Panc1 (cell line): Measurements from ENCODE around the gene SPIB. TPM values are rescaled to one million over a fixed set of nuclear protein-coding genes. Genes with fewer than 3 reads are reported as not detected.

Experiments used
- ATAC-seq: fragments of 200-7000 bp; cut with Tn5 transposase; 2 replicates; pipeline ENCODE4 v1.9.1; 2020; ENCODE audit warnings: mild to moderate bottlenecking, moderate library complexity
- BruUV-seq: library from RNA; stranded (reverse); fragments of 400-500 nt; replicated peaks from 2 replicates; lab custom pipeline; 2021; lab: Mats Ljungman, UMichigan
- CTCF ChIA-PET: fragments of 300-600 bp; sonication (Branson Sonifier 250); formaldehyde crosslinking; loops from one replicate; lab custom pipeline; 2022; ENCODE audit warnings: antibody characterized with exemption; lab: Charles Lee
- POLR2A ChIA-PET: fragments of 300-600 bp; sonication (Branson Sonifier 250); formaldehyde crosslinking; loops from one replicate; lab custom pipeline; 2022; ENCODE audit warnings: antibody characterized with exemption; lab: Charles Lee
- DNase-seq: peaks from one replicate; pipeline ENCODE4 v3.0.0-alpha.2; 2010; ENCODE audit warnings: low read depth, low spot score
- H3K27ac ChIP-seq: 2 replicates; pipeline ENCODE4 v1.5.1; 2011; ENCODE audit warnings: mild to moderate bottlenecking, low read length, inconsistent platforms
- H3K27me3 ChIP-seq: fragments of 200-500 bp; sonication (Bioruptor generic); 2 replicates; pipeline ENCODE4 v1.6.0; 2014; ENCODE audit warnings: low read length, inconsistent platforms; ENCODE audit not compliant: control insufficient read depth, insufficient read depth
- H3K36me3 ChIP-seq: fragments of 200-500 bp; sonication (Bioruptor generic); 2 replicates; pipeline ENCODE4 v1.5.1; 2014; ENCODE audit warnings: inconsistent platforms, mild to moderate bottlenecking, low read length, moderate library complexity; ENCODE audit not compliant: control insufficient read depth, insufficient read depth
- H3K4me1 ChIP-seq: 2 replicates; pipeline ENCODE4 v1.5.1; 2011; ENCODE audit warnings: inconsistent platforms, mild to moderate bottlenecking, low read length, moderate library complexity; ENCODE audit not compliant: control insufficient read depth, insufficient read depth
- H3K4me3 ChIP-seq, 2 experiments: 2 replicates each; pipeline ENCODE4 v1.5.1; 2011 to 2012; ENCODE audit warnings: low read depth in 2 of 2, low read length in 2 of 2, mild to moderate bottlenecking in 2 of 2, inconsistent platforms in 1 of 2, moderate library complexity in 1 of 2
- H3K9me3 ChIP-seq: fragments of 200-500 bp; sonication (Bioruptor generic); 2 replicates; pipeline ENCODE4 v1.5.1; 2014; ENCODE audit warnings: low read depth, mild to moderate bottlenecking, inconsistent platforms, low read length, moderate library complexity; ENCODE audit not compliant: control insufficient read depth, insufficient read depth
- CTCF ChIP-seq: fragments of 450-650 bp; IDR thresholded peaks from 2 replicates; pipeline ENCODE4 v1.5.1; 2017; ENCODE audit warnings: mild to moderate bottlenecking
- POLR2AphosphoS5 ChIP-seq: IDR thresholded peaks from 2 replicates; pipeline ENCODE4 v1.6.1; 2012; ENCODE audit warnings: mild to moderate bottlenecking, low read depth, low read length, moderate library complexity
- REST ChIP-seq, 2 experiments: IDR thresholded peaks; 2 replicates each; pipeline ENCODE4 v1.6.1; 2011 to 2012; ENCODE audit warnings: low read depth in 2 of 2, control low read depth in 1 of 2, low read length in 1 of 2, mild to moderate bottlenecking in 1 of 2, moderate library complexity in 1 of 2; ENCODE audit not compliant: insufficient read depth in 1 of 2
- SIN3A ChIP-seq: IDR thresholded peaks from 2 replicates; pipeline ENCODE4 v1.6.1; 2012; ENCODE audit warnings: low read depth, mild to moderate bottlenecking, low read length, moderate library complexity, borderline replicate concordance; ENCODE audit not compliant: insufficient read depth
- TCF7L2 ChIP-seq: IDR thresholded peaks from 2 replicates; pipeline ENCODE4 v1.6.1; 2011; ENCODE audit warnings: mild to moderate bottlenecking, low read depth, low read length, inconsistent platforms
- in situ Hi-C: cut with HindIII; loops from 2 replicates; pipeline ENCODE4 v1.10.0; 2016; ENCODE audit warnings: low sequenced_read_pairs, low pct_unique_long_range_greater_than_20kb
- intact Hi-C: fragments of 100-400 bp; cut with micrococcal nuclease; formaldehyde crosslinking; loops from one replicate; pipeline ENCODE4 v1.10.0; 2022; ENCODE audit not compliant: unreplicated experiment
- total RNA-seq: library from RNA; stranded (reverse); gene quantifications from one replicate; pipeline ENCODE4 v1.2.1, GENCODE V29; 2021; ENCODE audit not compliant: unreplicated experiment

The SPIB gene
- total RNA-seq, 1 experiment from 2014 or later: not detected

- no peaks in the 10 kb centered on the region for H3K9me3 ChIP-seq
- in situ Hi-C loops: no loop called here
- no peaks in the 10 kb centered on the region for H3K27me3 ChIP-seq
- intact Hi-C loops: no loop called here
- peaks cover 4% of the 10 kb centered on the region; the same call in 1 of the 2 replicates for H3K4me1 ChIP-seq
- ChIA-PET CTCF (no interaction called here), POLR2A (no interaction called here)
- peak; percentile 98 for ATAC-seq
- BruUV-seq: no TSS peak
- peak; percentile 79 for TF ChIP-seq POLR2AphosphoS5
- no peak for TF ChIP-seq CTCF
- peak; percentile 78; the same call in 1 of the 2 replicates for TF ChIP-seq SIN3A
- no peak for TF ChIP-seq REST (IDR thresholded peaks at IDR 0.05; ENCODE audit: insufficient read depth in 1 of 2, low read depth in 2 of 2, low read length in 1 of 2)
- TF ChIP-seq TCF7L2: no peak
- no peaks in the 10 kb centered on the region for H3K36me3 ChIP-seq
- peak within 1 kb of the TSS; percentile 68 to 83 for H3K4me3 ChIP-seq
- H3K27ac ChIP-seq: peak within 1 kb of the TSS; percentile 86
- no peak for DNase-seq
These were observed 42.3 kb upstream of the SPIB start, which contains the start of gene NR1H2 for GRCh38 chr19:50376166-50377050. Gene NR1H2 (plus strand): TSS chr19:50376457. CDS start chr19:50377606, 1,149 bp downstream.

- Histone ChIP-seq H3K4me1 (peaks cover 4% of the 10 kb centered on the region; the same call in 1 of the 2 replicates), H3K27ac (no peak overlapping the region), H3K27me3 (no peaks in the 10 kb centered on the region), H3K9me3 (no peaks in the 10 kb centered on the region), H3K36me3 (no peaks in the 10 kb centered on the region), H3K4me3 (peak overlapping the region in 1 of 2 experiments; percentile 32; a peak in 1 of 4 replicates)
- POLR2A ChIA-PET: no interaction called here
- CTCF ChIA-PET: no interaction called here
- DNase-seq (no peak), ATAC-seq (peak; percentile 43)
- TF ChIP-seq TCF7L2 (no peak), CTCF (no peak), REST (IDR thresholded peaks at IDR 0.05; ENCODE audit: insufficient read depth in 1 of 2, low read depth in 2 of 2, low read length in 1 of 2) (no peak), SIN3A (no peak), POLR2AphosphoS5 (no peak)
- in situ Hi-C loops: no loop called here
- BruUV-seq: no TSS peak
- intact Hi-C loops: no loop called here
These were observed 41.7 kb upstream of the SPIB start for GRCh38 chr19:50377051-50377461.
